ENCODE results near the gene PRG3.

Gene PRG3

GRCh38 chr11:57336111-57336666 is 44.8 kb downstream of the PRG3 start:
- no peak for DNase-seq

- peak; percentile 84 for DNase-seq
Observed at GRCh38 chr11:57335343-57336110, 45.4 kb downstream of the PRG3 start, which contains the start of gene SSRP1. Gene SSRP1, minus strand, starts transcription at chr11:57335892. Its CDS starts 771 bp downstream, at chr11:57335121.

- DNase-seq: no peak
Observed at GRCh38 chr11:57335023-57335342, 46.0 kb downstream of the PRG3 start.

- no peak for DNase-seq
Observed at GRCh38 chr11:57332694-57333440, 48.1 kb downstream of the PRG3 start.

- no peak for DNase-seq
Observed at GRCh38 chr11:57331720-57332119, 49.2 kb downstream of the PRG3 start.

- no peak for DNase-seq
Observed at GRCh38 chr11:57330029-57330428, 50.9 kb downstream of the PRG3 start.

GRCh38 chr11:57327721-57328120 is 53.2 kb downstream of the PRG3 start:
- DNase-seq: no peak

Data from stimulated activated CD4-positive, alpha-beta T cell treated with anti-CD3 and anti-CD28 coated beads, Interleukin-12 subunit alpha, Interleukin-12 subunit beta, amount 100 ng/mL, for 4 hours (primary cell).